A673 (cell line): ENCODE results near the gene RGS2.

Source experiments
- EZH2 ChIP-seq: fragments of 200-600 bp; sonication (generic); IDR thresholded peaks from 2 replicates; pipeline ENCODE4 v1.6.1; 2017; ENCODE audit warnings: borderline replicate concordance, low read depth, mild to moderate bottlenecking, mixed read lengths, antibody characterized with exemption, low read length; ENCODE audit not compliant: poor library complexity, severe bottlenecking
- TF ChIP-seq, protein P1 (sequence below): fragments of 300-800, 200-600 bp; sonication (generic); conservative IDR thresholded peaks from 2 replicates; pipeline ENCODE4 v1.5.1; 2017; ENCODE audit warnings: low read depth, mild to moderate bottlenecking, antibody characterized with exemption, low read length, moderate library complexity, mixed read lengths

DNA sequence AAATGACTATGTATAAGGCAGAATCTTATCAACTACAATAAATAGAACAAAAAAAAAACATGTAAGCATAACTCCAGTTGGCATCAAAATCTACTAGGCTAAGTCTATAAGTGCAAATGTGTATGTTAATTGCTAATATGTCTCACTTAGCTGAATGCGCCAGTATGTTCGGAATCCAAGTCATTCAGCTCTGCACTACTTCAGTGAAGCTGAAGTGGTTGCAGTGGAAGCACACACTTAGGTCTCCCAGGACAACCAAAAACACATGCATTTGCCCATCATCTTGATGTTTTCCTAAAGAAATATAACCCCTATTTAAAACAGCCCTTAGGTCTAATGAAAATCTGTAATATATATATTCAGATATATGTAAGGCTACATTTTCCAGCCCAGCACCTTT, 41.0 kb upstream of the RGS2 start:
- TF ChIP-seq EZH2: no peak
- TF ChIP-seq, protein P1, sequence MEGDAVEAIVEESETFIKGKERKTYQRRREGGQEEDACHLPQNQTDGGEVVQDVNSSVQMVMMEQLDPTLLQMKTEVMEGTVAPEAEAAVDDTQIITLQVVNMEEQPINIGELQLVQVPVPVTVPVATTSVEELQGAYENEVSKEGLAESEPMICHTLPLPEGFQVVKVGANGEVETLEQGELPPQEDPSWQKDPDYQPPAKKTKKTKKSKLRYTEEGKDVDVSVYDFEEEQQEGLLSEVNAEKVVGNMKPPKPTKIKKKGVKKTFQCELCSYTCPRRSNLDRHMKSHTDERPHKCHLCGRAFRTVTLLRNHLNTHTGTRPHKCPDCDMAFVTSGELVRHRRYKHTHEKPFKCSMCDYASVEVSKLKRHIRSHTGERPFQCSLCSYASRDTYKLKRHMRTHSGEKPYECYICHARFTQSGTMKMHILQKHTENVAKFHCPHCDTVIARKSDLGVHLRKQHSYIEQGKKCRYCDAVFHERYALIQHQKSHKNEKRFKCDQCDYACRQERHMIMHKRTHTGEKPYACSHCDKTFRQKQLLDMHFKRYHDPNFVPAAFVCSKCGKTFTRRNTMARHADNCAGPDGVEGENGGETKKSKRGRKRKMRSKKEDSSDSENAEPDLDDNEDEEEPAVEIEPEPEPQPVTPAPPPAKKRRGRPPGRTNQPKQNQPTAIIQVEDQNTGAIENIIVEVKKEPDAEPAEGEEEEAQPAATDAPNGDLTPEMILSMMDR: no peak
